GM18907 (cell line): ENCODE data around the gene C6orf15.
"Not testable (repeated sequence)": the region's sequence is repeated elsewhere in the genome, so short reads cannot be mapped to it uniquely, and the experiment has no call there.

ENCODE experiments used
- ATAC-seq: cut with Tn5 transposase; IDR thresholded peaks from one replicate; pipeline ENCODE4 v1.9.1; 2021; ENCODE audit warnings: mild to moderate bottlenecking, moderate library complexity; ENCODE audit not compliant: unreplicated experiment

C6orf15 gene

DNA sequence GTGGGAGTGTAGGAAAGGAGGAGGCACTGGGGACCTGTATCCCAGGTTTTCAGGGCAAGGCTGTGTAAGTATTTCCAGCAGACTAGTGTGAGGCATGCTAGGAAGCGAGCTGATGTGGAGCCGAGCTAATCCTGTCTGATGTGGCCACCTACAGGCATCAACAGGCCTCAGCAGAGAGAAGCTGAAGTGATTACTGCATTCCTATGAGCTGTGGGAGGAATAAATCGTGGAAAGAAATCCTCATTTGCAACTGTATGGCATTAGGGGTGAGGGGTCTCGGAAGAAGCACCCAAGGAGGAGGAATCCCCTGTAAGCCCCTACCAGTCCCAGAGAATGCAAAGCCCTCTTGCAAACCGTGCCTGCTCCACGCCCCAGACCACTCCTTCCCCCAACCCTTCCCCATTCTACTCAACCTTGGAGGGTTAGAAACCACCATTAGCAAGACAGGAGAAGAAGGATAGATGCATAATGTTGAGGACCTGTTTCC lies 41.6 kb downstream of the C6orf15 start:
- ATAC-seq = no peak

DNA sequence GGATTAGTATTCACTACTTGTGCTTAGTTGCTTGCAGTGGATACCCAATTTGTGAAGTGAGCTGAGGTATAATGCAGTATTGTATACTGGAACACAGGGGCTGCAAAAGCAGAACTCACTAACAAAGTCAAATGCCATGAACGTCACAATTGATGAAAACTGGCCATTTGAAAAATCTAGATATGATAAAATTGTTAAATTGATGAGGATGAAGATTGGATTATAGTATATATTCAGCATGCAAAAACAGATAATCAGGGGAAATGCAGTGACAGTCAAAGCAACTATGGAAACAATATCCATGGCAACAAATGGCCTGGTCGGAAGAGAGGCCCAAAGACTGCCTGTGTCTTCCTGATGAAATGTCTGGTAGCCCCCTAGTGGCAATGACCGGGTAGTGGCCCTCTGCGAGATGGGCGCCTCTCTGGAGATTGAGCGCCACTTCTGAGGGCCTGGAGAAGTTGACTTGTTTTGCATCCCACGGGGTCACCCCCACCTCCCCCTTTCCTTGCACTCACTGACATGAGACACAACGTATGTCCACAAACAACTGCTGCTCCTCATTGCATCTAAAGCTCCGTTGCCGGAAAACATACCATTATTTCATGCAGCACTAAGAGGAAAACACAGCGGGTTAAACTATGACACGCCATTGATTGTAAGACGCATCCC lies 43.6 kb downstream of the C6orf15 start:
- ATAC-seq = no peak

DNA sequence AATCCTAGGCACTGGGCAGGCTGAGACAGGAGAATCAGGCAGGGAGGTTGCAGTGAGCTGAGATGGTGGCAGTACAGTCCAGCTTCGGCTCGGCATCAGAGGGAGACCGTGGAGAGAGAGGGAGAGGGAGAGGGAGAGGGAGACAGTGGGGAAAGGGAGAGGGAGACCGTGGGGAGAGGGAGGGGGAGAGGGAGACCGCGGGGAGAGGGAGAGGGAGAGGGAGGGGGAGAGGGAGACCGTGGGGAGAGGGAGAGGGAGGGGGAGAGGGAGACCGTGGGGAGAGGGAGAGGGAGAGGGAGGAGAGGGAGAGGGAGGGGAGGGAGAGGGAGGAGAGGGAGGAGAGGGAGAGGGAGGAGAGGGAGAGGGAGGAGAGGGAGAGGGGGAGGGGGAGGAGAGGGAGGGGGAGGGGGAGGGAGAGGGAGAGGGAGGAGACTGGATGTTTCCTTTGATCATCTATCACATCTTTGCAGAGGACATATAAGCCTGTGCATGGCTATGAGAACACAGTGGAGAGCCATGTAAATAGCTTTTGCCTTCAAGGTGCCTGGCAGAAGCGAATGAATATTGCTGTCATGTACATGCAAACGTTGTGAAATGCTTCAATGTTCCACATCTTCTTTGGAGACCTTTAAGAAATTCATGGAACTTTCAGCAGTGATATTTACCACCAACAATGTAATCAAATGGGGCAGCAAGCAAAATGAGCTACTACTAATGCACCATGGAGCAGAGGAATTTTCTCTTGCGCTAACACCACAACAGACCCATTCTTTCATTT lies 44.3 kb downstream of the C6orf15 start:
- ATAC-seq = not testable (repeated sequence)

DNA sequence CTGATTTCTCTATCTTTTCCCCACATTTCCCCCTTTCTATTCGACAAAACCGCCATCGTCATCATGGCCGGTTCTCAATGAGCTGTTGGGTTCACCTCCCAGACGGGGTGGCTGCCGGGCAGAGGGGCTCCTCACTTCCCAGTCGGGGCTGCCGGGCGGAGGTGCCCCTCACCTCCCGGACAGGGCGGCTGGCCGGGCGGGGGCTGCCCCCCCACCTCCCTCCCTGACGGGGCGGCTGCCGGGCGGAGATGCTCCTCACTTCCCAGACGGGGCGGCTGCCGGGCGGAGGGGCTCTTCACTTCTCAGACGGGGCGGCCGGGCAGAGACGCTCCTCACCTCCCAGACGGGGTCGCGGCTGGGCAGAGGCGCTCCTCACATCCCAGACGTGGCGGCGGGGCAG lies 45.3 kb downstream of the C6orf15 start:
- ATAC-seq = not testable (repeated sequence)

DNA sequence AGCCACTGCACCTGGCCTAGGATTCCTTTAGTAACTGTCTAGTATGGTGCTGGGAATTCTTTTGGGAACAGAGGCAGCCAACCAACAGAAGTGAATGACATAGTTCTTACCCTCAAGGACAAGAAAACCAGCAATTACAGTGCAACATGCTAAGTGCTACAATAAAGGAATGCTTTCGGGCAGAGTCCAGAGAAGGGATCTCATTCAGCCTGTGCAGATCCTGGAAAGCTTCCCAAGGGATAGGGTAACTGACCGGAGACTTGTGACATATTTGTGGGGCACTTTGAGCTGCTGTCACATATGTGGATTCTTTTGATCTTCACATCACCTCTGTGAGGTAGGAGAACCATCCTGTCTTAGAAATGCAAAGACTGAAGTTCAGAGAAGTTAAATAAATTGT lies 46.8 kb downstream of the C6orf15 start:
- ATAC-seq = no peak

DNA sequence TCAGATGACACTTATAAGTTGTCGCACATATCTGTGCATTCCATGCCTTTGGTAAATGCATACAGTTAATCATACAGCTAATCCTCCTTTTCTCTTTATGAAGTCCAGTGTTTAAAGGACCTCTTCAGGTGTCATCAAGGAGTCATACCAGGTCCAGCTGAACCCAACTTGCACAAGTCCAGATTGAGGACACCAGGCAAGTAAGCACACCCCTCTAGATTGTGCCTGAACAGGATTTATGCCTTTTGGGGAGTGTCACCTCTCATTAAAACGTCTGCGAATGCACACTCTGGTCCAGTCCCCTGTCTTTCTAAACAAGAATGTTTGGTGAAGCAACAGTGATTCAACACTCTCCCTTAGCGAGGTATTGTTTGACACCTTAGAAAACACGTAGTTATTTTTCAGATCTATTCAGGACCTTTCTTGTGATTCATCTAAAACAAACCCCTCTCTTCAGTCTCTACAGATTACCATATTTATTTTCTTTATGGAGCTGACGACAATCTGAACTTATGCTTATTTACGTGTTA lies 48.4 kb downstream of the C6orf15 start:
- no peak for ATAC-seq
